Endodermal cell (in vitro differentiated cells): Measurements from ENCODE around the gene HDGFL2. TPM values are rescaled to one million over a fixed set of nuclear protein-coding genes. Genes with fewer than 3 reads are reported as not detected.

Source experiments
- DNase-seq: peaks from one replicate; pipeline ENCODE4 v3.0.0-alpha.2; 2017
- H3K27ac ChIP-seq: 2 replicates; pipeline ENCODE4 v1.5.1; 2013; ENCODE audit warnings: mild to moderate bottlenecking, low read depth, low read length, moderate library complexity
- H3K27me3 ChIP-seq: 2 replicates; pipeline ENCODE4 v1.6.1; 2013; ENCODE audit warnings: mild to moderate bottlenecking, low read length, moderate library complexity; ENCODE audit not compliant: insufficient read depth, control insufficient read depth, poor library complexity, severe bottlenecking
- H3K36me3 ChIP-seq: 2 replicates; pipeline ENCODE4 v1.7.0; 2013; ENCODE audit warnings: mild to moderate bottlenecking, low read length, moderate library complexity; ENCODE audit not compliant: control insufficient read depth, insufficient read depth
- H3K4me1 ChIP-seq: one replicate; pipeline ENCODE4 v1.7.0; 2013; ENCODE audit warnings: low read length; ENCODE audit not compliant: control insufficient read depth, insufficient read depth
- H3K4me3 ChIP-seq: 2 replicates; pipeline ENCODE4 v1.5.1; 2013; ENCODE audit warnings: mild to moderate bottlenecking, low read length, moderate library complexity
- H3K9ac ChIP-seq: 2 replicates; pipeline ENCODE4 v1.6.1; 2013; ENCODE audit warnings: mild to moderate bottlenecking, low read length, moderate library complexity; ENCODE audit not compliant: poor library complexity, severe bottlenecking; ENCODE audit errors: extremely low read depth
- H3K9me3 ChIP-seq: 2 replicates; pipeline ENCODE4 v1.6.1; 2013; ENCODE audit warnings: mild to moderate bottlenecking, low read length, moderate library complexity; ENCODE audit not compliant: control insufficient read depth
- H3K27ac Mint-ChIP-seq: 2 replicates; pipeline ENCODE4 v1.8.0; 2020; ENCODE audit warnings: mixed read lengths
- H3K27me3 Mint-ChIP-seq: 2 replicates; pipeline ENCODE4 v1.8.0; 2021; ENCODE audit warnings: mild to moderate bottlenecking, mixed read lengths; ENCODE audit not compliant: insufficient read depth
- H3K36me3 Mint-ChIP-seq: 2 replicates; pipeline ENCODE4 v1.8.0; 2020; ENCODE audit warnings: low read depth, mixed read lengths
- H3K4me1 Mint-ChIP-seq: 2 replicates; pipeline ENCODE4 v1.8.0; 2020; ENCODE audit warnings: mixed read lengths
- H3K4me3 Mint-ChIP-seq: 2 replicates; pipeline ENCODE4 v1.8.0; 2020; ENCODE audit warnings: mild to moderate bottlenecking, moderate library complexity, mixed read lengths
- H3K9me3 Mint-ChIP-seq: 2 replicates; pipeline ENCODE4 v1.8.0; 2020; ENCODE audit warnings: mild to moderate bottlenecking, mixed read lengths
- WGBS, 2 experiments: methylation state at CpG; one replicate each; pipeline versions ENCODE4 v1.1.5 to v1.1.7; 2013; ENCODE audit warnings: missing lambda C conversion rate in 2 of 2, mixed read lengths in 1 of 2; ENCODE audit not compliant: insufficient coverage in 1 of 2, insufficient read length in 1 of 2; 5-methylcytosine and 5-hydroxymethylcytosine counted together
- total RNA-seq, 2 donors: library from RNA; stranded (reverse); fragmentation: NEBNext Ultra II Directional in 1 of 2; extraction: Animal tissue kit (Norgen Biotek cat#: 25700) in 1 of 2; gene quantifications; 2 replicates in 1 of 2; 3 replicates in 1 of 2; pipeline ENCODE4 v1.2.1, GENCODE V29; 2021
- TF ChIP-seq, protein P1 (sequence below): fragments of 200-600 bp; sonication (generic); conservative IDR thresholded peaks from 2 replicates; pipeline ENCODE4 v1.5.0; 2021; ENCODE audit warnings: antibody characterized with exemption, mild to moderate bottlenecking

The HDGFL2 gene
- total RNA-seq, 2 donors from 2014 or later = 117 TPM

DNA sequence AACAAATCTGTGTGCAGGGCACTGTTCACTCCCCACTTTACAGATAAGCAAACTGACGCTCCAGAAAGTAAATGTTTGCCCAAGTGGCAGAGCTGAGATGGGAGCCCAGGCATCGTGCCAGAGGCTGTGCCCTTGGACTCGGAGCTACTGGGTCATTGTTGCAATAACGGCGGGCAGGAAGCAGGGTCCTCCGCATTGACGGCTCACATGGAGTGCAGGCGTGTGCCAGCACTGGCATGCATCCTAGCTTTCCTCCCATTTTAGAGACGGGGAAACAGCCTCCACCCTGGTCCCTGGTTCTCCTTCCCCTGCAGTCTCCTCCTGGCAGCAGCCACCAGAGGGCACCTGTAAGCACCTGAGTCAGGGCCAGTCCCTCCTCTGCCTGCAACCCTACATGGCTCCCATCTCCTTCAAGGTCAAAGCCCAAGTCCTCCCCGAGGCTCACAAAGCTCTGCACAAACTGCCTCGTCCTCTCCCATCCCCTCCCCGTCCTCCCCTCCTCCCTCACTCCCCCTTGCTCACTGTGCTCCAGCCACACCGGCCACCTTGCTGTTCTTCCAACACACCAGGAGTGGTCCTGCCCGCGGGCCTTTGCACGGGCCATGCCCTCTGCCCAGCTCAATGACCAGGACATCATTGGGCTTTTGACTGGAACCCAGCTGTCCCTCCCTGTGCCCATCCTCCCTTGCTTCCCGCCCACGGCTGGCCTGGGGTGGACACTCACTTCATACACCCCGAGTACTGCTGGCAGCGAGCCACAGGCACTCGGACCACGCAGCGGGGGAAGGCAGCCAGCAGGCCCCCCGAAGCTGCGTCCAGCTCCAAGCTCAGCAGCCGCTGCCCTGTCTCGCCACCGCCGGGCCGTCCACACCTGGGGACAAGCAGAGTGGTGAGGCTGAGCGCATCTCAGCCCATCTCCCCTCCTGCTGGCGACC is 75.5 kb downstream of the HDGFL2 start:
- Histone ChIP-seq H3K4me1 (no peaks in the 10 kb centered on the region), H3K9ac (no peak overlapping the region), H3K36me3 (peaks cover 5% of the 10 kb centered on the region), H3K27ac (no peak overlapping the region), H3K9me3 (no peaks in the 10 kb centered on the region), H3K4me3 (no peak overlapping the region), H3K27me3 (no peaks in the 10 kb centered on the region)
- DNase-seq = peak; percentile 71
- TF ChIP-seq, protein P1, sequence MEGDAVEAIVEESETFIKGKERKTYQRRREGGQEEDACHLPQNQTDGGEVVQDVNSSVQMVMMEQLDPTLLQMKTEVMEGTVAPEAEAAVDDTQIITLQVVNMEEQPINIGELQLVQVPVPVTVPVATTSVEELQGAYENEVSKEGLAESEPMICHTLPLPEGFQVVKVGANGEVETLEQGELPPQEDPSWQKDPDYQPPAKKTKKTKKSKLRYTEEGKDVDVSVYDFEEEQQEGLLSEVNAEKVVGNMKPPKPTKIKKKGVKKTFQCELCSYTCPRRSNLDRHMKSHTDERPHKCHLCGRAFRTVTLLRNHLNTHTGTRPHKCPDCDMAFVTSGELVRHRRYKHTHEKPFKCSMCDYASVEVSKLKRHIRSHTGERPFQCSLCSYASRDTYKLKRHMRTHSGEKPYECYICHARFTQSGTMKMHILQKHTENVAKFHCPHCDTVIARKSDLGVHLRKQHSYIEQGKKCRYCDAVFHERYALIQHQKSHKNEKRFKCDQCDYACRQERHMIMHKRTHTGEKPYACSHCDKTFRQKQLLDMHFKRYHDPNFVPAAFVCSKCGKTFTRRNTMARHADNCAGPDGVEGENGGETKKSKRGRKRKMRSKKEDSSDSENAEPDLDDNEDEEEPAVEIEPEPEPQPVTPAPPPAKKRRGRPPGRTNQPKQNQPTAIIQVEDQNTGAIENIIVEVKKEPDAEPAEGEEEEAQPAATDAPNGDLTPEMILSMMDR = peak; percentile 63
- 92 to 95% methylated on average over 27 to 32 of the region's 32 CpGs for WGBS, 2 experiments
- Mint-ChIP-seq H3K4me1 (no peaks in the 10 kb centered on the region), H3K27ac (no peak overlapping the region), H3K9me3 (no peaks in the 10 kb centered on the region), H3K4me3 (no peak overlapping the region), H3K36me3 (peaks cover 36% of the 10 kb centered on the region), H3K27me3 (no peaks in the 10 kb centered on the region)

DNA sequence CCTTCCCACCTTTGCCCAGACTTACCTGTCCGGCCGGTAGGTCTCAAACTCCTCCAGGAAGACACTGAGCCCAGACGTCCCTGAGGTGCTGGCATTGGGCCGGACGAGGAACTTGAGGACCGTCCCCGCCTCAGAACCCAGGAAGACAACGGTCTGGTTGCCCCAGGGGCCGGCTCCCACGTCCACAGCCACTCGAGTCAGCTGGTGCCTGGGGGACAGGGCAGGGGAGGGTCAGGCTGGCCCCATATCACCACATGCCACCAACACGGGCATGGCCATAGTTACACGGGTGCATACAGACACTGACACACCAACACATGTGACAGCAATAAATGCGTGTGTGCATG is 76.1 kb downstream of the HDGFL2 start:
- TF ChIP-seq, protein P1 = no peak
- Histone ChIP-seq H3K4me3 (no peak overlapping the region), H3K9ac (no peak overlapping the region), H3K36me3 (peaks cover 9% of the 10 kb centered on the region), H3K4me1 (no peaks in the 10 kb centered on the region), H3K27me3 (no peaks in the 10 kb centered on the region), H3K27ac (no peak overlapping the region), H3K9me3 (no peaks in the 10 kb centered on the region)
- Mint-ChIP-seq H3K27ac (no peak overlapping the region), H3K4me1 (no peaks in the 10 kb centered on the region), H3K36me3 (peaks cover 43% of the 10 kb centered on the region), H3K4me3 (no peak overlapping the region), H3K9me3 (no peaks in the 10 kb centered on the region), H3K27me3 (no peaks in the 10 kb centered on the region)
- no peak for DNase-seq
- 92 to 97% methylated on average over 5 to 14 of the region's 14 CpGs for WGBS, 2 experiments

DNA sequence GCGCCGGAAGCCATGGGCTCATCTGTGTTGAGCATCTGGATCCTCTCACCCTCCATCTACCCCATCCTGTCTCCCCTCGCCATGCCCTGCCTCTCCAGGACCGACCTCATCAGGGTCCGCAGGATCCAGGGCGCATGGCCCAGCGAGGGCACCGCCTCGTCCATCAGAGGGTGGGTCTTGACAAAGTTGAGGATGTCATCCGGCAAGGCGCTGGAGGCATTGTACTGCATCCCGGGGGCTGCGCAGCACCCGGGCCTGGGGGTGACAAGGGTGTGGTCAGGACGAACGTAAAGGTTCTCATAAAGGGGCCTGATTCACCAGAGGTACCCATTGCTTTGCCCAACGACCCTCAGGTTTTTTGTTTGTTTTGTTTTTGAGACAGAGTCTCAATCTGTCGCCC is 77.9 kb downstream of the HDGFL2 start:
- H3K27me3 Mint-ChIP-seq = no peaks in the 10 kb centered on the region

More for the DNA sequence above, 77.9 kb downstream of the HDGFL2 start:
- TF ChIP-seq, protein P1 = no peak
- Histone ChIP-seq H3K9me3 (no peaks in the 10 kb centered on the region), H3K27ac (no peak overlapping the region), H3K36me3 (peaks cover 9% of the 10 kb centered on the region), H3K27me3 (no peaks in the 10 kb centered on the region), H3K4me1 (no peaks in the 10 kb centered on the region), H3K4me3 (no peak overlapping the region), H3K9ac (no peak overlapping the region)
- Mint-ChIP-seq H3K36me3 (peaks cover 60% of the 10 kb centered on the region), H3K4me1 (no peaks in the 10 kb centered on the region), H3K4me3 (no peak overlapping the region), H3K9me3 (no peaks in the 10 kb centered on the region), H3K27ac (no peak overlapping the region)
- DNase-seq = no peak
- 95% methylated on average over 13 to 18 of the region's 18 CpGs for WGBS, 2 experiments
